Upper lobe of left lung (tissue), 6 donors: ENCODE measurements around the gene NIM1K. TPM values are rescaled to one million over a fixed set of nuclear protein-coding genes. Genes with fewer than 3 reads are reported as not detected.
A peak's percentile ranks its signal among the peaks of the same experiment; 100 is the strongest.

Source experiments
- ATAC-seq, 2 donors: fragments of 200-7000 bp; cut with Tn5 transposase; one replicate each; pipeline ENCODE4 v1.9.1; 2022; ENCODE audit warnings: mild to moderate bottlenecking in 2 of 2, moderate library complexity in 2 of 2; ENCODE audit not compliant: low FRiP score in 2 of 2
- DNase-seq, 2 donors: peaks; one replicate each; pipeline ENCODE4 v3.0.0-alpha.2; 2019 to 2020
- H3K27ac ChIP-seq, 4 donors: fragments of 200-600 bp; sonication (generic); one replicate each; pipeline ENCODE4 v1.5.1; 2016 to 2019
- H3K27me3 ChIP-seq, 4 donors: fragments of 200-600 bp; sonication (generic); one replicate each; pipeline ENCODE4 v1.5.1; 2017 to 2019
- H3K36me3 ChIP-seq, 4 donors: fragments of 200-600 bp; sonication (generic); one replicate each; pipeline ENCODE4 v1.5.1; 2016 to 2019
- H3K4me1 ChIP-seq, 4 donors: fragments of 200-600 bp; sonication (generic); one replicate each; pipeline ENCODE4 v1.5.1; 2018 to 2019
- H3K4me3 ChIP-seq, 4 donors: fragments of 200-600 bp; sonication (generic); one replicate each; pipeline ENCODE4 v1.5.1; 2017 to 2019; ENCODE audit warnings: mild to moderate bottlenecking in 2 of 4, moderate library complexity in 1 of 4
- H3K9me3 ChIP-seq, 4 donors: fragments of 200-600 bp; sonication (generic); one replicate each; pipeline ENCODE4 v1.5.1; 2018 to 2019
- EP300 ChIP-seq, 4 donors: sonication (generic); formaldehyde crosslinking; IDR thresholded peaks; one replicate each; pipeline ENCODE4 v1.5.1; 2017; ENCODE audit warnings: antibody characterized with exemption in 4 of 4, control low read depth in 2 of 4
- POLR2A ChIP-seq, 4 donors: fragments of 450-650 bp; IDR thresholded peaks; one replicate each; pipeline ENCODE4 v1.5.1; 2016 to 2017; ENCODE audit warnings: antibody characterized with exemption in 4 of 4, mild to moderate bottlenecking in 2 of 4
- POLR2AphosphoS5 ChIP-seq, 2 donors: sonication (generic); formaldehyde crosslinking; IDR thresholded peaks; one replicate each; pipeline ENCODE4 v1.5.1; 2017; ENCODE audit warnings: antibody characterized with exemption in 2 of 2
- WGBS, 2 donors: methylation state at CpG; one replicate each; pipeline ENCODE4 v1.1.5; 2017 to 2018; 5-methylcytosine and 5-hydroxymethylcytosine counted together
- total RNA-seq, 6 donors: library from RNA; depleted of rRNA in 4 of 6; stranded (reverse); fragments of >200 nt in 4 of 6; gene quantifications; one replicate each; pipeline versions ENCODE4 v1.1.0 to v1.2.1, GENCODE V29; 2016 to 2021
- TF ChIP-seq, protein P1 (sequence below), 6 experiments: fragments of 450-650 bp in 4 of 6; fragments of 200-600 bp in 2 of 6; sonication (generic) in 2 of 6; IDR thresholded peaks; one replicate each; pipeline ENCODE4 v1.5.1; 2016 to 2019; ENCODE audit warnings: antibody characterized with exemption in 6 of 6
- donor health status: DM: no; HTN: no; CAD: no; lungs with moderate emphysema.
- donor health status: DM: no; HTN: yes; CAD: no; lungs with severe emphysema.

Gene NIM1K
- total RNA-seq, 6 donors from 2014 or later: 1.8 to 29.3 (median 4.6) TPM

DNA sequence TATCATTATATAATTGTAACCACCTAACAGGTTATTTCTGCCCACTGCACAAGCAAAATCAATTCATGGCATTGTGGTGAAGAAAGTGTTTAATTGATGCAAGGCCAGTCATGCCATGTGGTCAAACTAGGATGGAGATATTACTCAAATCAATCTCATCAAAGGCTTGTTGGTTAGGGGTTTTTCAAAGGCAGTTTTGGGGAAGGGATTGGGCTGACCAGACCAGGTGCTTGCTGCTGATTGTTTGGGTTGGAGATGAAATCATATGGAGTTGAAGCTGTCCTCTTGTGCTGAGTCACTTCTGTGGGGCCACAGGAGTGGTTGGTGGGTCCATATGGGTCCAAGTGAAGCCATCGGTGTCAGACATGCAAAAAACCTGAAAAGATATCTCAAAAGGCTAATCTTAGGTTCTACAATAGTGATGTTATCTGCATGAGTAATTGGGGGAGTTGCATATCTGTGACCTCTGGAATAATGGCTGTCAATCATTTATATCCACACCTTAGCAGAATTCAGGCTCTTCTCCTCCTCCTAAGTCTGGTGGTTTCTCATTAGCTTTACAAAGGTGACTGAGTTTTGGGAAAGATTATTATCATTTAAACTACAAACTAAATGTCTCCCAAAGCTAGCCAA is 76.3 kb downstream of the NIM1K start:
- 89 to 90% methylated on average over 1 of the region's 1 CpG for WGBS, 2 donors
- no peak for DNase-seq

DNA sequence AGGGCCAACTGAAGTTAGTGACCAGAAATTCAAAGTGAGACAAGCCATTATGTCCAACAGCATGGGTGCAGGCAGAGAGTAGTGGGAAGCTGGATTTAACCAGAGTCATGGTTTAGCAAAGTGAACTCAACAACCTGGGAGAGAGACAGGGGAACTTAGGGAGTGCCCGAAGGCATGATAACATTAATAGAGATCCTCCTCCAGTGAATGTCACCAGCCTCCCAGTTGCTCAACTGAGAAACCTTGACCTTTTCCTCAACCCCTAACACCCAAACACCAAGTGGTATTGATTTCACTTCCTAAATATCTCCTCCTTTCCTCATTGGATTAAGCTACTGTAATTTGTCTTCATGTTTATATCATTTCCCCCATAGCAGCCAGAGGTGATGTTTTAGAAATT is 78.6 kb downstream of the NIM1K start:
- no peak for DNase-seq
- WGBS, 2 donors: 85 to 100% methylated on average over 1 of the region's 1 CpG
- Histone ChIP-seq H3K27me3 (no peaks in the 10 kb centered on the region), H3K4me3 (no peak overlapping the region), H3K9me3 (no peaks in the 10 kb centered on the region), H3K27ac (no peak overlapping the region), H3K4me1 (peaks cover 0 to 15% (median 3%) of the 10 kb centered on the region in 4 donors), H3K36me3 (no peaks in the 10 kb centered on the region)
- no peak for TF ChIP-seq EP300 (IDR thresholded peaks at IDR 0.05)
- no peak for TF ChIP-seq POLR2A (IDR thresholded peaks at IDR 0.05)
- no peak for TF ChIP-seq POLR2AphosphoS5 (IDR thresholded peaks at IDR 0.05)
- TF ChIP-seq, protein P1, sequence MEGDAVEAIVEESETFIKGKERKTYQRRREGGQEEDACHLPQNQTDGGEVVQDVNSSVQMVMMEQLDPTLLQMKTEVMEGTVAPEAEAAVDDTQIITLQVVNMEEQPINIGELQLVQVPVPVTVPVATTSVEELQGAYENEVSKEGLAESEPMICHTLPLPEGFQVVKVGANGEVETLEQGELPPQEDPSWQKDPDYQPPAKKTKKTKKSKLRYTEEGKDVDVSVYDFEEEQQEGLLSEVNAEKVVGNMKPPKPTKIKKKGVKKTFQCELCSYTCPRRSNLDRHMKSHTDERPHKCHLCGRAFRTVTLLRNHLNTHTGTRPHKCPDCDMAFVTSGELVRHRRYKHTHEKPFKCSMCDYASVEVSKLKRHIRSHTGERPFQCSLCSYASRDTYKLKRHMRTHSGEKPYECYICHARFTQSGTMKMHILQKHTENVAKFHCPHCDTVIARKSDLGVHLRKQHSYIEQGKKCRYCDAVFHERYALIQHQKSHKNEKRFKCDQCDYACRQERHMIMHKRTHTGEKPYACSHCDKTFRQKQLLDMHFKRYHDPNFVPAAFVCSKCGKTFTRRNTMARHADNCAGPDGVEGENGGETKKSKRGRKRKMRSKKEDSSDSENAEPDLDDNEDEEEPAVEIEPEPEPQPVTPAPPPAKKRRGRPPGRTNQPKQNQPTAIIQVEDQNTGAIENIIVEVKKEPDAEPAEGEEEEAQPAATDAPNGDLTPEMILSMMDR (IDR thresholded peaks at IDR 0.05): no peak
- ATAC-seq: no peak

More for the DNA sequence above, 76.3 kb downstream of the NIM1K start:
- Histone ChIP-seq H3K27ac (no peak overlapping the region), H3K36me3 (no peaks in the 10 kb centered on the region), H3K4me3 (no peak overlapping the region), H3K9me3 (no peaks in the 10 kb centered on the region), H3K4me1 (peaks cover 0 to 4% (median 0%) of the 10 kb centered on the region in 4 donors), H3K27me3 (no peaks in the 10 kb centered on the region)
- ATAC-seq: no peak
- TF ChIP-seq POLR2AphosphoS5 (IDR thresholded peaks at IDR 0.05): no peak
- TF ChIP-seq EP300 (IDR thresholded peaks at IDR 0.05): no peak
- TF ChIP-seq, protein P1 (IDR thresholded peaks at IDR 0.05): no peak
- TF ChIP-seq POLR2A (IDR thresholded peaks at IDR 0.05): no peak

DNA sequence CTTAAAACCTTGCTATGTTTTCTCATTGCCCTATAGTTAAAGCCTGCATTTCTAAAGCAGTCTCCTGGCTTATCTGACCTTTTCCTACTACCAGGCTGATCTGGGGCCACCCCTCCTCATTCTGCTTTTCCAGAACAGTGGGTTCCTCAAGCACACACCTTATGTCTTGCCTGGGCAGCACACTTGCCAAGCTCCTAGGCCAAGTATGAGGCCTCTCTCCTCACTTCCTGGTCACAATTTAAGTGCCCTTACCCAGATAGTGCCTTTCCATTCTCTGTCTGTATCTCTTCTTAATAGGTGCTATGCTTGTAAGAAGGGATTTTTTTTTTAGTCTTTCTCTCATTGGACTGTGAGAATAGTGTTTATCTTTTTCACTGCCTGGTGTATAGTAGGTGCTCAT is 81.5 kb downstream of the NIM1K start:
- no peak overlapping the region for H3K4me3 ChIP-seq
- H3K27me3 ChIP-seq: no peaks in the 10 kb centered on the region
- H3K9me3 ChIP-seq: no peaks in the 10 kb centered on the region
- H3K4me1 ChIP-seq: peaks cover 0 to 15% (median 3%) of the 10 kb centered on the region in 4 donors
- no peaks in the 10 kb centered on the region for H3K36me3 ChIP-seq
- no peak overlapping the region for H3K27ac ChIP-seq
- ATAC-seq: no peak
- DNase-seq: peak in 1 of 2 donors; percentile 49
- TF ChIP-seq POLR2A (IDR thresholded peaks at IDR 0.05) (no peak), EP300 (IDR thresholded peaks at IDR 0.05) (no peak), POLR2AphosphoS5 (IDR thresholded peaks at IDR 0.05) (no peak)
- TF ChIP-seq, protein P1 (IDR thresholded peaks at IDR 0.05): no peak

DNA sequence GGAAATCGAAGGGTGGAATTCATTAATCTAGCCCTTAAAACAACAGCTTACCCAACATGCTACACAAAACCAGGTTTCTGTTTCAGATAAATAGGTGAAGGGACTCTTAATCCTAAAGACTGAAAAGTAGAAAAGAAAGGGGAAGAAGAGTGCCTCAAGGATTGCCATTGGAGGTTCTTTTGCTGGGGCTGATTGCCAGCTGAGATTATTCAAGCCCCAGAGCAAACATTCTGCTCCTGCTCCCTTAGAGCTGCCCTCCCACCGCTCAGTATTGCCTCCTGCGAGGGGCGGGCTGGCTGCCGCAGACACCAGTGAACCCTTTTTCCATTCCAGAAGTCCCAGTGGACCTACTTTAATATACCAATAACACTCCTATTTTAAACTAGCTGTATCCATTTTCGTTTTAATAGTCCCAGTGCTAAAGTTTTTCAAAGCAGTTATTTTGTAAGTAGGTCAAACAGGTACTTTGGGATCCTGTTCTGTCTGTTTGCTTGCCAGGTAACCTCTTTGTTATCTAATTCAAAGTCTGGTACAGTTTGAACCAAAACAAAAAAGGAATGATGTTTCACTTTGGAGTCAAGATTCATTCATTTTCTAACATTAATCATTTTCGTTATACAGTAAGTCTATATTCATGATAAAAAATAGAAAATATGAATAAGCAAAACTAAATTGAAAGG is 82.5 kb downstream of the NIM1K start:
- ATAC-seq (peak in 1 of 2 donors; percentile 65), DNase-seq (peak in 1 of 2 donors; percentile 45)
- H3K4me3 ChIP-seq: no peak overlapping the region

More for the DNA sequence above, 82.5 kb downstream of the NIM1K start:
- H3K27me3 ChIP-seq: no peaks in the 10 kb centered on the region
- no peaks in the 10 kb centered on the region for H3K36me3 ChIP-seq
- 36% methylated on average over 7 of the region's 7 CpGs for WGBS, 2 donors
- H3K9me3 ChIP-seq: no peaks in the 10 kb centered on the region
- peak overlapping the region in 1 of 4 donors; percentile 21 for H3K27ac ChIP-seq
- TF ChIP-seq EP300 (IDR thresholded peaks at IDR 0.05) (no peak), POLR2A (IDR thresholded peaks at IDR 0.05) (no peak), POLR2AphosphoS5 (IDR thresholded peaks at IDR 0.05) (no peak)
- TF ChIP-seq, protein P1 (IDR thresholded peaks at IDR 0.05): no peak
- H3K4me1 ChIP-seq: peaks cover 0 to 15% (median 3%) of the 10 kb centered on the region in 4 donors
